Mammary epithelial cell (primary cell): Measurements from ENCODE around the gene ABCD1.
A peak's percentile ranks its signal among the peaks of the same experiment; 100 is the strongest.

ENCODE experiments used
- EZH2 ChIP-seq: IDR thresholded peaks from 2 replicates; pipeline ENCODE4 v1.6.1; 2012; ENCODE audit warnings: low read length, inconsistent platforms, borderline replicate concordance
- TF ChIP-seq, protein P1 (sequence below), 2 donors: IDR thresholded peaks in 1 of 2; conservative IDR thresholded peaks in 1 of 2; 2 replicates each; pipeline ENCODE4 v1.5.1; 2011 to 2012; ENCODE audit warnings: inconsistent platforms in 2 of 2, low read length in 2 of 2, mild to moderate bottlenecking in 2 of 2, control low read depth in 1 of 2, low read depth in 1 of 2; ENCODE audit not compliant: insufficient read depth in 1 of 2; ENCODE audit errors: extremely low read depth in 1 of 2

GRCh38 chrX:153735274-153735673 lies 10.6 kb downstream of the ABCD1 start:
- TF ChIP-seq, protein P1, sequence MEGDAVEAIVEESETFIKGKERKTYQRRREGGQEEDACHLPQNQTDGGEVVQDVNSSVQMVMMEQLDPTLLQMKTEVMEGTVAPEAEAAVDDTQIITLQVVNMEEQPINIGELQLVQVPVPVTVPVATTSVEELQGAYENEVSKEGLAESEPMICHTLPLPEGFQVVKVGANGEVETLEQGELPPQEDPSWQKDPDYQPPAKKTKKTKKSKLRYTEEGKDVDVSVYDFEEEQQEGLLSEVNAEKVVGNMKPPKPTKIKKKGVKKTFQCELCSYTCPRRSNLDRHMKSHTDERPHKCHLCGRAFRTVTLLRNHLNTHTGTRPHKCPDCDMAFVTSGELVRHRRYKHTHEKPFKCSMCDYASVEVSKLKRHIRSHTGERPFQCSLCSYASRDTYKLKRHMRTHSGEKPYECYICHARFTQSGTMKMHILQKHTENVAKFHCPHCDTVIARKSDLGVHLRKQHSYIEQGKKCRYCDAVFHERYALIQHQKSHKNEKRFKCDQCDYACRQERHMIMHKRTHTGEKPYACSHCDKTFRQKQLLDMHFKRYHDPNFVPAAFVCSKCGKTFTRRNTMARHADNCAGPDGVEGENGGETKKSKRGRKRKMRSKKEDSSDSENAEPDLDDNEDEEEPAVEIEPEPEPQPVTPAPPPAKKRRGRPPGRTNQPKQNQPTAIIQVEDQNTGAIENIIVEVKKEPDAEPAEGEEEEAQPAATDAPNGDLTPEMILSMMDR (conservative IDR thresholded peaks at IDR 0.05 in 1 of 2, IDR thresholded peaks at IDR 0.05 in 1 of 2; ENCODE audit: extremely low read depth in 1 of 2, insufficient read depth in 1 of 2, low read depth in 1 of 2, low read length in 2 of 2): peak in 1 of 2 donors; percentile 21
- no peak for TF ChIP-seq EZH2
